ENCODE measurements around the gene DLGAP3. TPM values are rescaled to one million over a fixed set of nuclear protein-coding genes. Genes with fewer than 3 reads are reported as not detected.

The DLGAP3 gene
- total RNA-seq, 1 experiment from 2014 or later: 7.3 TPM

- Histone ChIP-seq H3K9me3 (ENCODE audit: control insufficient read depth, low read depth, low read length) (no peaks in the 10 kb centered on the region), H3K4me1 (ENCODE audit: insufficient read depth, low read length) (no peaks in the 10 kb centered on the region), H4K91ac (ENCODE audit: insufficient read length, low read depth, low read length) (no peak overlapping the region), H3K23me2 (ENCODE audit: insufficient read length, low read depth, low read length, poor library complexity, severe bottlenecking) (no peaks in the 10 kb centered on the region), H3K27ac (ENCODE audit: insufficient read length, low read depth, low read length) (no peak overlapping the region), H4K5ac (ENCODE audit: insufficient read length, low read depth, low read length) (no peak overlapping the region), H3K23ac (ENCODE audit: insufficient read length, low read depth, low read length) (no peak overlapping the region), H2BK15ac (ENCODE audit: low read depth, low read length) (no peak overlapping the region), H3K79me2 (ENCODE audit: insufficient read depth, low read length) (no peaks in the 10 kb centered on the region), H3K4ac (ENCODE audit: low read depth, low read length) (no peak overlapping the region), H2BK12ac (ENCODE audit: insufficient read length, low read depth, low read length) (no peak overlapping the region), H3K14ac (ENCODE audit: insufficient read depth, low read length) (no peak overlapping the region), H3K4me2 (ENCODE audit: insufficient read depth, insufficient read length, low read length) (no peak overlapping the region), H3K9ac (ENCODE audit: extremely low read depth, insufficient read length, low read length) (no peak overlapping the region), H4K20me1 (ENCODE audit: control insufficient read depth, insufficient read depth, insufficient read length) (no peaks in the 10 kb centered on the region), H2BK20ac (ENCODE audit: low read depth, low read length, poor library complexity, severe bottlenecking) (no peak overlapping the region), H2BK120ac (ENCODE audit: low read depth, low read length, poor library complexity, severe bottlenecking) (no peak overlapping the region), H4K8ac (replicated peaks; ENCODE audit: insufficient read length, low read depth, low read length) (no peak overlapping the region), H3T11ph (ENCODE audit: low read length) (no peak overlapping the region), H2AFZ (ENCODE audit: low read length) (no peak overlapping the region), H3K79me1 (ENCODE audit: insufficient read depth, low read depth, low read length, poor library complexity, severe bottlenecking) (no peaks in the 10 kb centered on the region), H3K18ac (ENCODE audit: insufficient read length, low read depth, low read length) (no peak overlapping the region), H3K27me3 (ENCODE audit: insufficient read depth, low read length) (no peaks in the 10 kb centered on the region), H2BK5ac (ENCODE audit: insufficient read length, low read length) (no peak overlapping the region), H3K56ac (ENCODE audit: insufficient read length, low read depth, low read length) (no peak overlapping the region), H2AK5ac (ENCODE audit: insufficient read length, low read length) (no peak overlapping the region)
- no peaks in the 10 kb centered on the region for H3K9me3 Mint-ChIP-seq
- H3K4me1 Mint-ChIP-seq: no peaks in the 10 kb centered on the region
- no peak overlapping the region for H3K4me3 Mint-ChIP-seq
- no CpG with 5 or more reads among the region's 3 CpGs for WGBS (ENCODE audit: extremely low coverage, insufficient read length, low lambda C conversion rate)
- H3K27me3 Mint-ChIP-seq (ENCODE audit: low read depth): peaks cover 4% of the 10 kb centered on the region
- TF ChIP-seq CTCF (conservative IDR thresholded peaks at IDR 0.05): no peak
- no peak overlapping the region for H3K27ac Mint-ChIP-seq
- H3K36me3 Mint-ChIP-seq (ENCODE audit: insufficient read depth in 1 of 3, low read depth in 3 of 3): no peaks in the 10 kb centered on the region
- no peak for DNase-seq
Measured at GRCh38 chr1:34829250-34829649, 100.2 kb downstream of the DLGAP3 start.
